Measurements from ENCODE around the gene DOCK2.

DOCK2 gene

DNA sequence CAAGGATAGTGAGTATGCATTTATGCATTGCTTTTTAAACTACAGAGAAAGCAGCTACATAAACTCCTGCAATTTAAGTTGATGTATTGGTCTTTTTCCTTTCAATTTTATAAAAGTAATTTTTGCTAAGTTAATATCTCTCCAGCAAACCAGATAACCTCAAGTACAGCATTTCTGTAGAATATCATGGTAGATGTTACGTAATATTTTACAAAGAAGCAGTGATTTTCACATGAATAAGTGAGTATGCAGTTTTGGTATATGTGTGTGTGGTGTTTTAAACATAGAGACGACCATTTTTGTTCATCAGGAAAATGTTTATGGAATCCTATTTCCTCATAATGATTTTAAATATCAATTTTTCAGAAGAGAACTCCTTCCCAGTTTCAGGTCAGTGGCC lies 224.4 kb downstream of the DOCK2 start:
- DNase-seq = no peak
- Histone ChIP-seq H3K9me3 (ENCODE audit: severe bottlenecking) (no peaks in the 10 kb centered on the region), H3K4me3 (ENCODE audit: low read depth, low read length) (no peak overlapping the region), H3K36me3 (no peaks in the 10 kb centered on the region), H3K27ac (no peak overlapping the region), H3K27me3 (ENCODE audit: insufficient read depth, low read depth, severe bottlenecking) (peaks cover 65% of the 10 kb centered on the region)
- TF ChIP-seq, protein P1, sequence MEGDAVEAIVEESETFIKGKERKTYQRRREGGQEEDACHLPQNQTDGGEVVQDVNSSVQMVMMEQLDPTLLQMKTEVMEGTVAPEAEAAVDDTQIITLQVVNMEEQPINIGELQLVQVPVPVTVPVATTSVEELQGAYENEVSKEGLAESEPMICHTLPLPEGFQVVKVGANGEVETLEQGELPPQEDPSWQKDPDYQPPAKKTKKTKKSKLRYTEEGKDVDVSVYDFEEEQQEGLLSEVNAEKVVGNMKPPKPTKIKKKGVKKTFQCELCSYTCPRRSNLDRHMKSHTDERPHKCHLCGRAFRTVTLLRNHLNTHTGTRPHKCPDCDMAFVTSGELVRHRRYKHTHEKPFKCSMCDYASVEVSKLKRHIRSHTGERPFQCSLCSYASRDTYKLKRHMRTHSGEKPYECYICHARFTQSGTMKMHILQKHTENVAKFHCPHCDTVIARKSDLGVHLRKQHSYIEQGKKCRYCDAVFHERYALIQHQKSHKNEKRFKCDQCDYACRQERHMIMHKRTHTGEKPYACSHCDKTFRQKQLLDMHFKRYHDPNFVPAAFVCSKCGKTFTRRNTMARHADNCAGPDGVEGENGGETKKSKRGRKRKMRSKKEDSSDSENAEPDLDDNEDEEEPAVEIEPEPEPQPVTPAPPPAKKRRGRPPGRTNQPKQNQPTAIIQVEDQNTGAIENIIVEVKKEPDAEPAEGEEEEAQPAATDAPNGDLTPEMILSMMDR (IDR thresholded peaks at IDR 0.05; ENCODE audit: low read depth, low read length) = no peak

DNA sequence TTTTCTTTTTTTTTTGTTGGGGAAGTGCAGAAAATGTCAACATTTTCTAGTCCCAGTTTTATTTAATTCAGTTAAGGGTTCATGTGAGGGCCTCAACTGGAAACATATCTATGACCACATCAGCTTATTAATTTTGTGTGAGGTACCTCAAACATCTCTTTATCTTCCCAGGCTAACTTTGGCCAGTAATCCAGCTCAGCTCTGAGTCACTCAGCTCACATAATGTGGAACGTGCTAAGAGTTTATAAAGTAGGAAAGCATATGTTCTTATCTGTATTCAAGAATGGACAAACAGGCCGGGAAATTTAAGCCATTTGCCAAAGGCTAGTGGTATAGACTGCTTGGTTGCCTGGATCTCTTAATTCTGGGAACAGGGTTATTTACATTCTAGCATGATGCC lies 224.9 kb downstream of the DOCK2 start:
- Histone ChIP-seq H3K4me3 (ENCODE audit: low read depth, low read length) (no peak overlapping the region), H3K9me3 (ENCODE audit: severe bottlenecking) (no peaks in the 10 kb centered on the region), H3K36me3 (no peaks in the 10 kb centered on the region), H3K27ac (no peak overlapping the region), H3K27me3 (ENCODE audit: insufficient read depth, low read depth, severe bottlenecking) (peaks cover 65% of the 10 kb centered on the region)
- TF ChIP-seq, protein P1 (IDR thresholded peaks at IDR 0.05; ENCODE audit: low read depth, low read length) = no peak
- DNase-seq = no peak

DNA sequence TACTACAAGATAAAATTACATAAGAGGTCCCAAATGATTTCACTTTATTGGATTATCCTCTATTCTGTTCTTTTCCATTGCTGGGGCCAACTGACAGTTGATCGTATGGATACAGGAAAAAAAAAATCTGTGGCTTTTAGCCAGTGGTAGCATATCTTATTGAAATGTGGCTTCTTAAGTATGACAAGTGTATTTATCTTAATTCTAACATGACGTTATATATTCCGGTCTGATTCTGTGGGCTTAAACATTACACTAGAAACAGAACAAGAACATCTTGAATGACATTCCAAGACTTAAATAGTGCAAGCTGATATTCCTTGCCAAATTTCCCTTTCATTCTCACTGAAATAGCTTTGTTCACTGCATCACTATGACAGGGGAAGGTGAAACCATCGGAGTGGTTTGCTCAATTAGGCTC lies 225.3 kb downstream of the DOCK2 start:
- Histone ChIP-seq H3K27me3 (ENCODE audit: insufficient read depth, low read depth, severe bottlenecking) (peaks cover 64% of the 10 kb centered on the region), H3K9me3 (ENCODE audit: severe bottlenecking) (no peaks in the 10 kb centered on the region), H3K27ac (no peak overlapping the region), H3K36me3 (no peaks in the 10 kb centered on the region), H3K4me3 (ENCODE audit: low read depth, low read length) (no peak overlapping the region)
- TF ChIP-seq, protein P1 (IDR thresholded peaks at IDR 0.05; ENCODE audit: low read depth, low read length) = no peak
- DNase-seq = no peak

DNA sequence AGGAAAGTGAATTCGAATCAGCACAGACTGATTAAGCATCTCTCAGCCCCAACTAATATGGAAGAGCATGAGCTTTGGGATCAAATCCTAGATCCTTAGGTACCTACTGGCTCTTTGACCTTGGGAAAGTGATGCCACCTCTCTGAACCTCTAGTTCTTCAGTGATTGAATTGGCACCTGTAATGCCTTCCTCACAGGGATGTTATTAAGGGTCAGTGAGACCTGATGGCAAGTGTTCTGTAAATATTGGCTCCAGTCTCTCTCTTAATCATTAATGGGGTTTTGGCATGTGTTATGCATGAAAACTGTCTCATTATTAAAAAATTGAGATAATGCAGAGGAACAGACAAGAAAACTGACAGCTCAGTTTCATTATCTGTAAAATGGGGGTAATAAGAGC lies 227.4 kb downstream of the DOCK2 start:
- TF ChIP-seq, protein P1 (IDR thresholded peaks at IDR 0.05; ENCODE audit: low read depth, low read length) = no peak
- Histone ChIP-seq H3K36me3 (no peaks in the 10 kb centered on the region), H3K27ac (no peak overlapping the region), H3K9me3 (ENCODE audit: severe bottlenecking) (no peaks in the 10 kb centered on the region), H3K27me3 (ENCODE audit: insufficient read depth, low read depth, severe bottlenecking) (peaks cover 70% of the 10 kb centered on the region), H3K4me3 (ENCODE audit: low read depth, low read length) (no peak overlapping the region)
- no peak for DNase-seq

DNA sequence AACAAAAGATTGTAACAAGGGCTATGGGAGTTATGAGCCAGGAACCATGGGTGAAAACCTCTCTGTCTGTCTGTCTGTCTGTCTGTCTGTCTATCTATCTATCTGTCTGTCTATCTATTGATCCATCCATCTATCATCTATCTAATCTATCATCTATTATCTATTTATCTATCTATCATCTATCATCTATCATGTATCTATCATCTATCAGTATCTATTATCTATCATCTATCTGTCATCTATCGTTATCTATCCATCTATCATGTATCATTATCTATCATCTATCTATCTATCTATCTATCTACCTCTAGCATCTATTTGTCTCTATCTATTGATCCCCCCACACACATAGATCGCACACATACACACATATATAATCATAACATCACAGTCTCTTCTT lies 230.3 kb downstream of the DOCK2 start:
- Histone ChIP-seq H3K36me3 (no peaks in the 10 kb centered on the region), H3K27me3 (ENCODE audit: insufficient read depth, low read depth, severe bottlenecking) (peaks cover 56% of the 10 kb centered on the region), H3K9me3 (ENCODE audit: severe bottlenecking) (no peaks in the 10 kb centered on the region), H3K27ac (no peak overlapping the region), H3K4me3 (ENCODE audit: low read depth, low read length) (no peak overlapping the region)
- no peak for DNase-seq
- TF ChIP-seq, protein P1 (IDR thresholded peaks at IDR 0.05; ENCODE audit: low read depth, low read length) = no peak

DNA sequence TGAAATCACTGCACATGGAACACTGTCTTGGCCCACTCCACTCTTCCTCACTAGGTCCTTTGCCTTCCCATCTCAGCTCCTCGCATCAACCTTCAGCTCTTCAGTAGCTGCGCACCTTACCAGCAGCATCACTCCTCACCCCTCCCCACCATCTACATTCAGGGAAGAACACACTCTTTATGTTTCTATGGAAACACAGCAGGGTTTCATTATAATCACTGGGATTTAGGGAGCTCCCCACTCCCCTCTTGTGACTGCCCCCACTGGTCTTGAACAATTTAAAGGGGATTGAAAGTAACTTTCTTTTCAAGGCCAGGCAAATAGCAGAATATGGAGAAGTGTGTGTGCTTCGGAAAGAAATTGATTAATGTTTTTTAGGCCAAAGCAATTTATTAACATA lies 232.0 kb downstream of the DOCK2 start:
- peaks cover 53% of the 10 kb centered on the region for H3K27me3 ChIP-seq (ENCODE audit: insufficient read depth, low read depth, severe bottlenecking)
- no peaks in the 10 kb centered on the region for H3K9me3 ChIP-seq (ENCODE audit: severe bottlenecking)
- no peaks in the 10 kb centered on the region for H3K36me3 ChIP-seq
- H3K4me3 ChIP-seq (ENCODE audit: low read depth, low read length) = no peak overlapping the region
- H3K27ac ChIP-seq = no peak overlapping the region
- TF ChIP-seq, protein P1 (IDR thresholded peaks at IDR 0.05; ENCODE audit: low read depth, low read length) = no peak
- DNase-seq = no peak
